ENCODE data around the gene RAET1G. TPM values are rescaled to one million over a fixed set of nuclear protein-coding genes. Genes with fewer than 3 reads are reported as not detected.

RAET1G gene
- total RNA-seq, 2 experiments from 2014 or later: not detected

DNA sequence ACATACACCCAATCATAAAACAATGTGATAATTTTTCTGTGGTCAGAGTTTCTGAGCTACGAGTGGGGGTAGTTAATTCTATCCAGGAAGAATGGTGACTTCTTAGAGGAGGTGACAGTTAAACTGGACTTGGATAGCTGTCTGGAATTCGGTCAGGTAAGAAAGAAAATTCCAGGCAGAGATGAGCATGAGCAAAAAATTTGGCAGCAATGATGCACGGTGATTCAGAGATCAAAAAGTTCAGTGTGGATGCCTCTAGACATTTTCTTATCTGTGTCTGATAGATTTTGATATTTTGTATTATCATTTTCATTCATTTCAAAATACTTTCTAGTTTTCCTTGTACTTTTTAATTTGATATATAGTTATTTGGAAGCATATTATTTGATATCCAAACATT is 37.0 kb downstream of the RAET1G start:
- no peaks in the 10 kb centered on the region for H4K20me1 ChIP-seq (ENCODE audit: insufficient read depth, low read length)
- H3K27ac ChIP-seq (ENCODE audit: low read depth, low read length, poor library complexity, severe bottlenecking): no peak overlapping the region
- H2AFZ ChIP-seq (ENCODE audit: low read length): no peak overlapping the region
- TF ChIP-seq, protein P1, sequence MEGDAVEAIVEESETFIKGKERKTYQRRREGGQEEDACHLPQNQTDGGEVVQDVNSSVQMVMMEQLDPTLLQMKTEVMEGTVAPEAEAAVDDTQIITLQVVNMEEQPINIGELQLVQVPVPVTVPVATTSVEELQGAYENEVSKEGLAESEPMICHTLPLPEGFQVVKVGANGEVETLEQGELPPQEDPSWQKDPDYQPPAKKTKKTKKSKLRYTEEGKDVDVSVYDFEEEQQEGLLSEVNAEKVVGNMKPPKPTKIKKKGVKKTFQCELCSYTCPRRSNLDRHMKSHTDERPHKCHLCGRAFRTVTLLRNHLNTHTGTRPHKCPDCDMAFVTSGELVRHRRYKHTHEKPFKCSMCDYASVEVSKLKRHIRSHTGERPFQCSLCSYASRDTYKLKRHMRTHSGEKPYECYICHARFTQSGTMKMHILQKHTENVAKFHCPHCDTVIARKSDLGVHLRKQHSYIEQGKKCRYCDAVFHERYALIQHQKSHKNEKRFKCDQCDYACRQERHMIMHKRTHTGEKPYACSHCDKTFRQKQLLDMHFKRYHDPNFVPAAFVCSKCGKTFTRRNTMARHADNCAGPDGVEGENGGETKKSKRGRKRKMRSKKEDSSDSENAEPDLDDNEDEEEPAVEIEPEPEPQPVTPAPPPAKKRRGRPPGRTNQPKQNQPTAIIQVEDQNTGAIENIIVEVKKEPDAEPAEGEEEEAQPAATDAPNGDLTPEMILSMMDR (conservative IDR thresholded peaks at IDR 0.05; ENCODE audit: low read length): no peak
- no peak for TF ChIP-seq EZH2phosphoT487 (IDR thresholded peaks at IDR 0.05; ENCODE audit: borderline replicate concordance, low read depth, low read length)
- no peaks in the 10 kb centered on the region for H3K9me2 ChIP-seq (ENCODE audit: insufficient read depth, low read length)
- ChIA-PET POLR2A (no interaction called here), CTCF (ENCODE audit: unreplicated experiment) (no interaction called here)
- no peaks in the 10 kb centered on the region for H3K79me2 ChIP-seq (ENCODE audit: insufficient read depth, low read depth, low read length)
- DNase-seq (ENCODE audit: low spot score): no peak
- no peaks in the 10 kb centered on the region for H3K9me3 ChIP-seq (ENCODE audit: low read length)
- H3K36me3 ChIP-seq (ENCODE audit: insufficient read depth, low read length): no peaks in the 10 kb centered on the region
- no peak overlapping the region for H3K4me2 ChIP-seq (ENCODE audit: low read length)
- no TSS peak for BruUV-seq (replicated peaks)
- H3K4me1 ChIP-seq (ENCODE audit: insufficient read depth, low read length, poor library complexity, severe bottlenecking): no peaks in the 10 kb centered on the region
- intact Hi-C loops (cut with micrococcal nuclease; ENCODE audit: unreplicated experiment): no loop called here
- H3K4me3 ChIP-seq (ENCODE audit: low read depth, low read length, poor library complexity, severe bottlenecking): no peak overlapping the region

DNA sequence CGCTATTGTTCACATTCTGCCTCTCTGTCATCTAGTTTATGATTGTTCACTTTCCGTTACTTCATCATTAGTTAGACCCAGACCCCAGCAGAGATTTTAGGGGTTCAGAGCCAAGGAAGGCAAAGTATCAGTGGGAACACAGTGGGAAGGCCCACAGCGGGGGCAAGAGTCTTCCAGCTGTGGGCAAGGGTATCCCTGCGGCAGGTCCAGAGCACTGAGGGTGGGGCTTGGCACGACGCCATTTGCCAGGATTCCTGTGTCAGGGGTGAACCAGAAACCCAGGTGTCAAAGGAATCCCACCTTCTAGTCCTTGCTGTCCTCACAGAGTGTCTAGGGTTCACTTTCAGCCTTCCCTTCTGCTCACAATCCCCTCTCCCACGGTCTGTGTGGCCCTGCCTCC is 38.3 kb downstream of the RAET1G start:
- H3K4me2 ChIP-seq (ENCODE audit: low read length): no peak overlapping the region
- ChIA-PET CTCF (ENCODE audit: unreplicated experiment) (no interaction called here), POLR2A (no interaction called here)
- no peak for TF ChIP-seq EZH2phosphoT487 (IDR thresholded peaks at IDR 0.05; ENCODE audit: borderline replicate concordance, low read depth, low read length)
- TF ChIP-seq, protein P1 (conservative IDR thresholded peaks at IDR 0.05; ENCODE audit: low read length): no peak
- H3K27ac ChIP-seq (ENCODE audit: low read depth, low read length, poor library complexity, severe bottlenecking): no peak overlapping the region
- no peak overlapping the region for H2AFZ ChIP-seq (ENCODE audit: low read length)
- no peaks in the 10 kb centered on the region for H3K9me3 ChIP-seq (ENCODE audit: low read length)
- H3K79me2 ChIP-seq (ENCODE audit: insufficient read depth, low read depth, low read length): no peaks in the 10 kb centered on the region
- DNase-seq (ENCODE audit: low spot score): no peak
- no peaks in the 10 kb centered on the region for H3K36me3 ChIP-seq (ENCODE audit: insufficient read depth, low read length)
- no peaks in the 10 kb centered on the region for H4K20me1 ChIP-seq (ENCODE audit: insufficient read depth, low read length)
- H3K4me3 ChIP-seq (ENCODE audit: low read depth, low read length, poor library complexity, severe bottlenecking): no peak overlapping the region
- H3K4me1 ChIP-seq (ENCODE audit: insufficient read depth, low read length, poor library complexity, severe bottlenecking): no peaks in the 10 kb centered on the region
- BruUV-seq (replicated peaks): no TSS peak
- intact Hi-C loops (cut with micrococcal nuclease; ENCODE audit: unreplicated experiment): no loop called here
- no peaks in the 10 kb centered on the region for H3K9me2 ChIP-seq (ENCODE audit: insufficient read depth, low read length)

DNA sequence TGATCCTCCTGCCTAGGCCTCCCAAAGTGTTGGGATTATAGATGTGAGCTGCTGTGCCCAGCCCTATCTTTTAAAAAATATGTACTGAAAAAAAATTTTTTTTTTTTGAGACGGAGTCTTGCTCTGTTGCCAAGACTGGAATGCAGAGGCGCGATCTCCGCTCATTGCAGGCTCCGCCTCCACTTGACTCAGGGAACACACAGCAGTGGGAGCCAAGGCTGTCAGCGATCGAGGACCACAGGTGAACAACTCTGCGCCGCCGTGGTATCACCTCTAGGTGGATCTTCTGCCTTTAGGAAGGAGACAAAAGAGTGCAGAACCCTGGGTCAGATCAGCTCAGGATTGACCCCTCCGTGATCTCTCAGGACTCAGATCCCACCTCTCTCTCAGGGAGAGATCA is 38.7 kb downstream of the RAET1G start:
- no TSS peak for BruUV-seq (replicated peaks)
- no peak for DNase-seq (ENCODE audit: low spot score)
- H3K4me2 ChIP-seq (ENCODE audit: low read length): no peak overlapping the region
- H3K9me3 ChIP-seq (ENCODE audit: low read length): no peaks in the 10 kb centered on the region
- TF ChIP-seq EZH2phosphoT487 (IDR thresholded peaks at IDR 0.05; ENCODE audit: borderline replicate concordance, low read depth, low read length): no peak
- TF ChIP-seq, protein P1 (conservative IDR thresholded peaks at IDR 0.05; ENCODE audit: low read length): no peak
- no peaks in the 10 kb centered on the region for H3K79me2 ChIP-seq (ENCODE audit: insufficient read depth, low read depth, low read length)
- POLR2A ChIA-PET: no interaction called here
- CTCF ChIA-PET (ENCODE audit: unreplicated experiment): no interaction called here
- no peak overlapping the region for H3K4me3 ChIP-seq (ENCODE audit: low read depth, low read length, poor library complexity, severe bottlenecking)
- H2AFZ ChIP-seq (ENCODE audit: low read length): no peak overlapping the region
- H3K27ac ChIP-seq (ENCODE audit: low read depth, low read length, poor library complexity, severe bottlenecking): no peak overlapping the region
- H4K20me1 ChIP-seq (ENCODE audit: insufficient read depth, low read length): no peaks in the 10 kb centered on the region
- no peaks in the 10 kb centered on the region for H3K9me2 ChIP-seq (ENCODE audit: insufficient read depth, low read length)
- no peaks in the 10 kb centered on the region for H3K4me1 ChIP-seq (ENCODE audit: insufficient read depth, low read length, poor library complexity, severe bottlenecking)
- intact Hi-C loops (cut with micrococcal nuclease; ENCODE audit: unreplicated experiment): no loop called here
- no peaks in the 10 kb centered on the region for H3K36me3 ChIP-seq (ENCODE audit: insufficient read depth, low read length)

Measured in OCI-LY7 (cell line).